ENCODE results near the gene CDK17. TPM values are rescaled to one million over a fixed set of nuclear protein-coding genes. Genes with fewer than 3 reads are reported as not detected.

Gene CDK17
- total RNA-seq, 2 donors from 2014 or later, result 20.9 to 27.1 TPM

DNA sequence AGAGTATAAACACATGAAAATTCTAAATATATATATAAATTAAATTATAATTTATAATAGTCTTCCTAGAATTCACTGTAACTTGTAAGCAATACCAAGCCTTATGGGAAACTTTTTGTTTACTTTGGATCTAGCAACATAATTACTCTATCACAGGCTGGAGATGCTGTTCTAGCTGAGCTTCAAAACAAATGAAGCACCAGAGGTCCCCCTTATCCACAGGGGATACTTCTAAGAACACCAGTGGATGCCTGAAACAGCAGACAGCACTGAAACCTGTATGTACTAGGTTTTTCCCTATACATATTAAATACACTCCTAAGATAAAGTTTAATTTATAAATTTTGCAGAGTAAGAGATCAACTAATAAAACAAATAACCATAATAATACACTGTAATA is 96.6 kb downstream of the CDK17 start:
- Histone ChIP-seq H3K4me3 (no peak overlapping the region), H3K27ac (no peak overlapping the region), H3K4me1 (peaks cover 0 to 3% of the 10 kb centered on the region in 2 donors), H3K27me3 (no peaks in the 10 kb centered on the region), H3K9me3 (no peaks in the 10 kb centered on the region), H3K36me3 (no peaks in the 10 kb centered on the region)
- TF ChIP-seq, protein P1, sequence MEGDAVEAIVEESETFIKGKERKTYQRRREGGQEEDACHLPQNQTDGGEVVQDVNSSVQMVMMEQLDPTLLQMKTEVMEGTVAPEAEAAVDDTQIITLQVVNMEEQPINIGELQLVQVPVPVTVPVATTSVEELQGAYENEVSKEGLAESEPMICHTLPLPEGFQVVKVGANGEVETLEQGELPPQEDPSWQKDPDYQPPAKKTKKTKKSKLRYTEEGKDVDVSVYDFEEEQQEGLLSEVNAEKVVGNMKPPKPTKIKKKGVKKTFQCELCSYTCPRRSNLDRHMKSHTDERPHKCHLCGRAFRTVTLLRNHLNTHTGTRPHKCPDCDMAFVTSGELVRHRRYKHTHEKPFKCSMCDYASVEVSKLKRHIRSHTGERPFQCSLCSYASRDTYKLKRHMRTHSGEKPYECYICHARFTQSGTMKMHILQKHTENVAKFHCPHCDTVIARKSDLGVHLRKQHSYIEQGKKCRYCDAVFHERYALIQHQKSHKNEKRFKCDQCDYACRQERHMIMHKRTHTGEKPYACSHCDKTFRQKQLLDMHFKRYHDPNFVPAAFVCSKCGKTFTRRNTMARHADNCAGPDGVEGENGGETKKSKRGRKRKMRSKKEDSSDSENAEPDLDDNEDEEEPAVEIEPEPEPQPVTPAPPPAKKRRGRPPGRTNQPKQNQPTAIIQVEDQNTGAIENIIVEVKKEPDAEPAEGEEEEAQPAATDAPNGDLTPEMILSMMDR (IDR thresholded peaks at IDR 0.05), result peak in 1 of 2 donors; percentile 23
- DNase-seq (ENCODE audit: low spot score), result no peak

DNA sequence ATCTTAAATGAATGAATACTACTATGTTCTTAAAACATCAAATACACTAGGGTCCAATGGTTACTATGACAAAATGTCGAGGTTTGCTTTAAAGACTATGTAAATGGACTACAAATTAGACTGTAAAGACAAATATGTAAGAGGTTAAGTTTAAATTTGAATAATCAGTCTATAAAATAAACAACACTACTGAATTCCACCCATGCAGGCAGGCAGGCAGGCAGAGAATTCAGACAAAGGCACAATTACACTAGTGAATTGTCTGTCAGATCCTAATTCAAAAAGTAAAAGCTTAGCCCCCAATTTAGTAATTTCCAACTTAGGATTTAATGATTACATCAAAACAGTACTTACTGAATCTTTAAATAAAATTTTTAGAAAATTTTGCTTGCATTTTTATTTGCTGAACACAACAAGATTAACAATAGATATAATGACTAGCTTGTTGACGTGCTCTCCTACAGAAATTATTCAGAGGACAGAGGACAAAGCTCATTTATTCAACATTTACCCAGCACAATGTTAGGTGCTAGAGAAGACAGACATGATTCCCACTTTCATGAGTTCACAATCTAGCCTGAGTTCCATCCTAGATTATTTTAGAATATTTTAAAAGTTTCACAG is 97.4 kb downstream of the CDK17 start:
- TF ChIP-seq, protein P1 (IDR thresholded peaks at IDR 0.05), result no peak
- no peaks in the 10 kb centered on the region for H3K36me3 ChIP-seq
- no peak overlapping the region for H3K27ac ChIP-seq
- no peak for DNase-seq (ENCODE audit: low spot score)
- no peak overlapping the region for H3K4me3 ChIP-seq
- peaks cover 0 to 3% of the 10 kb centered on the region in 2 donors for H3K4me1 ChIP-seq
- no peaks in the 10 kb centered on the region for H3K9me3 ChIP-seq
- H3K27me3 ChIP-seq, result no peaks in the 10 kb centered on the region

DNA sequence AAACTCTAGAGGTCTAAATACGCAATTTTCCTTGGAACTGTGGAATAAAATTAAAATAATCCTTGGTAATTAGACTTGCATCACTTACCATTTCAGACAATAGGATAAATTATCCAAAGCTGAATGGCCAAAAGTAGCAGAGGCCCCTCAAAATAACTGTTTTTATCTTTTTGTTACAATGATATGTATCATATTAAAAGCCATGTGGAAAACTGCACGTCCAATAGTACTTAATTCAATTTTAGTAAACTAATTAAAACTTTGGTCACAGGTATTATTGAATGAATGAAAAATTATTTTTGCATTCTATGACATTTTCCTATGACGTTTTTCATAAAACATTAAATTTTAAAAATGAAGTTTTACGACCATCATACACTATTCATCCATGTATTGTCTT is 98.5 kb downstream of the CDK17 start:
- Histone ChIP-seq H3K9me3 (no peaks in the 10 kb centered on the region), H3K27me3 (no peaks in the 10 kb centered on the region), H3K27ac (no peak overlapping the region), H3K4me1 (peaks cover 0 to 3% of the 10 kb centered on the region in 2 donors), H3K4me3 (no peak overlapping the region), H3K36me3 (no peaks in the 10 kb centered on the region)
- TF ChIP-seq, protein P1 (IDR thresholded peaks at IDR 0.05), result no peak
- DNase-seq (ENCODE audit: low spot score), result no peak

DNA sequence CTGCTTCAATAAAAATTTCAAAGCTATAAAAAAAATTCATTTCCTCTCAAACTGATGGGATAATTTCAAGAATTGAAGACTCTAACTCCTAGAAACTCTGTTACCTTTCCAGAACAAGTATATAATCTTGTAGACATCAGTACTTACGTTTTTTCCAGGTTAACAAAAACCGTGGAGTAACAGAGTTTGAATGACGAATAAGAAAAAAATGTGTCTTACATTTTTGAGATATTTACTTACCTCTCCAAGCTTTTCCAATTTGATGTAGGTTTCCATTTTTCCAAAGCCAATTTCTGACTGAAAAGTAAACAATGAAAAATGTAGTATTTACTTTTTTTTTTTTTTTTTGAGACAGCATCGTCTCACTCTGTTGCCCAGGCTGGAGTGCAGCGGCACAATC is 100.2 kb downstream of the CDK17 start:
- Histone ChIP-seq H3K27ac (no peak overlapping the region), H3K36me3 (no peaks in the 10 kb centered on the region), H3K4me3 (no peak overlapping the region), H3K9me3 (no peaks in the 10 kb centered on the region), H3K4me1 (peaks cover 0 to 3% of the 10 kb centered on the region in 2 donors), H3K27me3 (no peaks in the 10 kb centered on the region)
- DNase-seq (ENCODE audit: low spot score), result no peak
- TF ChIP-seq, protein P1 (IDR thresholded peaks at IDR 0.05), result no peak

DNA sequence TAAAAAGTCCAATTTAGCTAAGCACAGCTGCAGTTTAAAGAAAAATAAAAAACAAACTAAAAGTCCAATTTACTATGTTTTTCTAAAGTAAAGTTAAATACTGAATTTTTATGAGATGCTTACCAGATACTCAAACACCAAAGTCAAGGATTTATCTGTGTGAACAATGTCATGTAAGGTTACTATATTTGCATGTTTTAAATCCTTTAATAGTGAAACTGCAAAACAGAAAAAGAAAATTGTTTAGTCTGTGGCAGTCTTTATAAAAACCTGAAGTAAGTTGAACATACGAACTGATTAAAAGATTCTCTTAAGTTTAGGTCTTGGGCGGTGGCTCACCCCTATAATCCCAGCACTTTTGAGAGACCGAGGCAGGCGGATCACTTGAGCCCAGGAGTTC is 102.7 kb downstream of the CDK17 start:
- no peaks in the 10 kb centered on the region for H3K4me1 ChIP-seq
- no peak for DNase-seq (ENCODE audit: low spot score)
- TF ChIP-seq, protein P1 (IDR thresholded peaks at IDR 0.05), result no peak
- no peaks in the 10 kb centered on the region for H3K9me3 ChIP-seq
- H3K4me3 ChIP-seq, result no peak overlapping the region
- H3K36me3 ChIP-seq, result peaks cover 5% of the 10 kb centered on the region
- H3K27ac ChIP-seq, result no peak overlapping the region
- H3K27me3 ChIP-seq, result no peaks in the 10 kb centered on the region

Measured in right atrium auricular region (tissue), 2 donors.